Esophagus muscularis mucosa (tissue), 3 donors: ENCODE measurements around the gene LMOD2.

Experiments
- POLR2AphosphoS5 ChIP-seq, 2 donors: sonication (generic); formaldehyde crosslinking; IDR thresholded peaks; one replicate each; pipeline ENCODE4 v1.6.1; 2017; ENCODE audit warnings: antibody characterized with exemption in 2 of 2
- TF ChIP-seq, protein P1 (sequence below), 3 experiments: fragments of 200-600 bp in 2 of 3; fragments of 450-650 bp in 1 of 3; sonication (generic) in 2 of 3; IDR thresholded peaks; one replicate each; pipeline ENCODE4 v1.5.1; 2017 to 2019; ENCODE audit warnings: antibody characterized with exemption in 3 of 3, mild to moderate bottlenecking in 2 of 3, moderate library complexity in 1 of 3

DNA sequence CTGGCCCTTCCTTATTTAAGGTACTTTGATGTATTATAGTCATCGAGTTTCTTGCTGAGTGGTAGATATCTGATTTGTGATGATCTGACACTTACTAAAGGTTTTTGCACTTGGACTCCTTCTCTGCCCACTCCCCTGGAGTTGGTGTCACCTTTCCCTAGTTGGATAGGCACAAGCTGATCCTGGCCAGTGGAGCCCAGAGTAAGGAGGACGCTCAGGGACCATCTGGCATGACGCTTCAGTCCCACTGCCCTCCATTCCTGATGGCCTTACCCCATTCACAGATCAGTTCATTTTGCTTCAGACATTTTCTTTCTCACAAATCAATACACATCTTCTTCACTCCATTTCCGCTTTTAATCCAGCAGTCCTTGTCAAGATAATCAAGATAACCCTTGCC lies 34.0 kb upstream of the LMOD2 start:
- TF ChIP-seq, protein P1, sequence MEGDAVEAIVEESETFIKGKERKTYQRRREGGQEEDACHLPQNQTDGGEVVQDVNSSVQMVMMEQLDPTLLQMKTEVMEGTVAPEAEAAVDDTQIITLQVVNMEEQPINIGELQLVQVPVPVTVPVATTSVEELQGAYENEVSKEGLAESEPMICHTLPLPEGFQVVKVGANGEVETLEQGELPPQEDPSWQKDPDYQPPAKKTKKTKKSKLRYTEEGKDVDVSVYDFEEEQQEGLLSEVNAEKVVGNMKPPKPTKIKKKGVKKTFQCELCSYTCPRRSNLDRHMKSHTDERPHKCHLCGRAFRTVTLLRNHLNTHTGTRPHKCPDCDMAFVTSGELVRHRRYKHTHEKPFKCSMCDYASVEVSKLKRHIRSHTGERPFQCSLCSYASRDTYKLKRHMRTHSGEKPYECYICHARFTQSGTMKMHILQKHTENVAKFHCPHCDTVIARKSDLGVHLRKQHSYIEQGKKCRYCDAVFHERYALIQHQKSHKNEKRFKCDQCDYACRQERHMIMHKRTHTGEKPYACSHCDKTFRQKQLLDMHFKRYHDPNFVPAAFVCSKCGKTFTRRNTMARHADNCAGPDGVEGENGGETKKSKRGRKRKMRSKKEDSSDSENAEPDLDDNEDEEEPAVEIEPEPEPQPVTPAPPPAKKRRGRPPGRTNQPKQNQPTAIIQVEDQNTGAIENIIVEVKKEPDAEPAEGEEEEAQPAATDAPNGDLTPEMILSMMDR (IDR thresholded peaks at IDR 0.05) = no peak
- no peak for TF ChIP-seq POLR2AphosphoS5 (IDR thresholded peaks at IDR 0.05)
